Effector memory CD4-positive, alpha-beta T cell (primary cell): Measurements from ENCODE around the gene DDAH1.

ENCODE experiments used
- DNase-seq, 3 donors: peaks; one replicate each; pipeline ENCODE4 v3.0.0-alpha.2; 2020
- H3K27ac ChIP-seq: 2 replicates; pipeline ENCODE4 v1.7.0; 2013; ENCODE audit warnings: mild to moderate bottlenecking, low read length, moderate library complexity; ENCODE audit not compliant: insufficient read depth, poor library complexity, severe bottlenecking
- H3K27me3 ChIP-seq: replicated peaks from 2 replicates; pipeline ENCODE4 v1.7.0; 2013; ENCODE audit warnings: mild to moderate bottlenecking, low read length; ENCODE audit not compliant: insufficient read depth, control insufficient read depth, poor library complexity, severe bottlenecking
- H3K36me3 ChIP-seq: 2 replicates; pipeline ENCODE4 v1.7.0; 2013; ENCODE audit warnings: mild to moderate bottlenecking, low read length, moderate library complexity; ENCODE audit not compliant: control insufficient read depth, insufficient read depth
- H3K4me1 ChIP-seq: 2 replicates; pipeline ENCODE4 v1.7.0; 2013; ENCODE audit warnings: low read length, mild to moderate bottlenecking; ENCODE audit not compliant: control insufficient read depth, insufficient read depth, poor library complexity, severe bottlenecking
- H3K4me3 ChIP-seq: 2 replicates; pipeline ENCODE4 v1.7.0; 2013; ENCODE audit warnings: low read length, low read depth, mild to moderate bottlenecking; ENCODE audit not compliant: insufficient read depth, poor library complexity, severe bottlenecking
- H3K9me3 ChIP-seq: 2 replicates; pipeline ENCODE4 v1.7.0; 2013; ENCODE audit warnings: mild to moderate bottlenecking, low read length, moderate library complexity; ENCODE audit not compliant: control insufficient read depth

The DDAH1 gene

DNA sequence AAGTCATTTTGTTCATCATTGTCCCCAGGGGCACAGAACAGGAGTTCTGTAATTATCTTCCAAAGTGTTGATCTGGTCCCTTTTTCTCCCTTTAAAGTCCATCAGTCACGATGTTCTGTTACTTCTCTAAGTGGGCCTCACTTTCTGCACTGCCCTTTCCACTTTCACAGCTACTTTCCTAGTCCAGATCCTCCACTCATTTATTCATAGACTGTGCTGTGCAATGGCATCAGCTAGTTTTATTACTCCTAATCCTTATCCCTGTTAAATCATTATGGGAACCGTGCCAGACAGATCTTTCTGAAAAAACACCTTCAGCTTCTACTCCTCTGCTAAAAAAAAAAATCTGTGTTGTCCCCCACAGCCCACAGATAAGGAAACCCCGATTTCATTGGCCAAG is 124.5 kb downstream of the DDAH1 start:
- DNase-seq: no peak
- H3K9me3 ChIP-seq: no peaks in the 10 kb centered on the region
- H3K27ac ChIP-seq: no peak overlapping the region
- no peak overlapping the region for H3K4me3 ChIP-seq
- no peaks in the 10 kb centered on the region for H3K27me3 ChIP-seq
- H3K36me3 ChIP-seq: no peaks in the 10 kb centered on the region
- H3K4me1 ChIP-seq: no peaks in the 10 kb centered on the region

DNA sequence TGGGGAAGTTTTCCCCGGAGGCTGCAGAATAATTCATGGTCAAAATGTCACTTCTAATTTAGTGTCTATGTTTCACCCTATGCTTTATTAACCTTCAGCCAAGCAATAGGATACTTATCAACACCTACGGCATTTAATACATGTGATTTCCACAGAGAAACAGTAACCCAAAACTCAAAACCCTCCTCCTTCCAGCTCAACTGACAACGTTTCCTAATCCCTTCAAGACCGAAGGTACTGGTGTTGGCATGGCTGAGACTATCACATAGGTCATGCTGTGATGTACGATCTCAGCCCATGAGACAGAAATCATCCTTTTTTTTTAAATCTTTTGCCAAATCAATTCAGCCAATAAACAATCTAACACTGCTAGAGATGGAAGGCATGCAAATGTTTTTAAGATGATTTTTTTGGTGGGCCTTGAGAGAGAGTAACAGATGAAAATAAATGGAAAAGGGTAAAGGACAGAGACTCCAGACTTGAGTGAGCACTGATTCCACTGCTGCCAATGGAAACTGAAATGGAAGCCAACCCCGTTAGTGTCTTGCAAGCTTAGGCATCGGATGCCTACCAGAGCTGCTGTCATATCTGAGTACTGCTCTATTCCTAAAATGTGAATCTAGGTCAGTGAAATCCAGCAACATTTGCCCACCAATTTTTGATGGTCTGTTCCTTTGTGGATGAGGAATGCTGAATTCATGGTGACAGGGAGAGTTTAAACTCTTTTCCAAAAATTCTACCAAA is 125.1 kb downstream of the DDAH1 start:
- no peak for DNase-seq
- no peak overlapping the region for H3K4me3 ChIP-seq
- no peaks in the 10 kb centered on the region for H3K36me3 ChIP-seq
- H3K9me3 ChIP-seq: no peaks in the 10 kb centered on the region
- no peaks in the 10 kb centered on the region for H3K4me1 ChIP-seq
- no peak overlapping the region for H3K27ac ChIP-seq
- H3K27me3 ChIP-seq: no peaks in the 10 kb centered on the region

DNA sequence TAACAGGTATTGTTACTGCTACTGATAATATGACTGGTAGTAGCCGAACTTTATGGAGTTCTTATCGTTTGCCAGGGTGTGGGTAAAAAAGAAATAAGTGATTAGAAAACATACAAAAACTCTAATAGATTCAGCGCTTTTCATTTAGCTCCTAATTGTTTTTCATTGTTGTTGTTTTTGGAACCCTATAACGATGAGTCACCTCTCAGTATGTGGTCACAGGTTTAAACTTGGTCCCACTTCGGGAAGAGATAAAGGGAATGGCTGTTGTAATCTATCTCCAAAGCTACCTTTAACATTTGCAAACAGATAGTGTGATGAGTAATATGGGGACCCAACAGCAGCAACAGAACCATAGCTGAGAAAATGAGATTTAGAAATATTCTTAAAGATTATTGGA is 125.9 kb downstream of the DDAH1 start:
- no peaks in the 10 kb centered on the region for H3K27me3 ChIP-seq
- no peak overlapping the region for H3K4me3 ChIP-seq
- H3K36me3 ChIP-seq: no peaks in the 10 kb centered on the region
- H3K4me1 ChIP-seq: no peaks in the 10 kb centered on the region
- DNase-seq: no peak
- H3K27ac ChIP-seq: no peak overlapping the region
- no peaks in the 10 kb centered on the region for H3K9me3 ChIP-seq

DNA sequence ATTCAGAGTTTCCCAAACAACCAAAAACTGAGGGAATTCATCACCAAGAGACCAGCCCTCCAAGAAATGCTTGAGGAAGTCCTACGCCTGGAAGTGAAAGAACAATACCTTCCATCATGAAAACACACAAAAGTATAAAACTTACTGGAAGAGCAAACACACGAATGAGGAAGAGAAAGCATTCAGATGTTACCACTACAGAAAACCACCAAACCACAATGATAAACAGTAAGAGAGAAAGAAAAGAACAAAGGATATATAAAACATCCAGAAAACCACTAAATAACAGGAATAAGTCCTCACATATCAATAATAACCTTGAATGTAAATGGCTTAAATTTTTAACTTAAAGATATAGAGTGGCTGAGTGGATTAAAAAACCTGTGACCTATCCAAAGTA is 130.0 kb downstream of the DDAH1 start:
- no peaks in the 10 kb centered on the region for H3K4me1 ChIP-seq

DNA sequence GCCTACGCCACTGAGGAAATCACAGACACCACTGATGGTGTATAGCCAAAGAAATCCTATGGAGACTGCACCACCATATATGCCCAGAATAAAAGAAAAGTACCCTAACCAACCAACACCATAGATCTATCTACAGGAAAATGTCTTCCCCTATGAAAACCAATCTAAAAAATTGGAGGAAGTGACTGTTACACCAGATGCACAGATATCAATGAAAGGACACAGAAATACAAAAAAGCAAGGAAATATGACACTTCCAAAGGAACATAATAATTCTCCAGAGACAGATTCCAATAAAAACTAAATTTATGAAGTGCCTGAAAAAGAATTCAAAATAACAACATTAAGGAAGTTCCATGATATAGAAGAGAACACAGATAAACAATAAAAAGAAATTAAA is 131.8 kb downstream of the DDAH1 start:
- H3K36me3 ChIP-seq: no peaks in the 10 kb centered on the region
- H3K4me3 ChIP-seq: no peak overlapping the region
- H3K4me1 ChIP-seq: no peaks in the 10 kb centered on the region
- H3K27me3 ChIP-seq: no peaks in the 10 kb centered on the region
- no peak for DNase-seq
- H3K9me3 ChIP-seq: no peaks in the 10 kb centered on the region
- H3K27ac ChIP-seq: no peak overlapping the region

More for the DNA sequence above, 130.0 kb downstream of the DDAH1 start:
- no peak overlapping the region for H3K27ac ChIP-seq
- DNase-seq: no peak
- H3K27me3 ChIP-seq: no peaks in the 10 kb centered on the region
- no peak overlapping the region for H3K4me3 ChIP-seq
- H3K36me3 ChIP-seq: no peaks in the 10 kb centered on the region
- no peaks in the 10 kb centered on the region for H3K9me3 ChIP-seq

DNA sequence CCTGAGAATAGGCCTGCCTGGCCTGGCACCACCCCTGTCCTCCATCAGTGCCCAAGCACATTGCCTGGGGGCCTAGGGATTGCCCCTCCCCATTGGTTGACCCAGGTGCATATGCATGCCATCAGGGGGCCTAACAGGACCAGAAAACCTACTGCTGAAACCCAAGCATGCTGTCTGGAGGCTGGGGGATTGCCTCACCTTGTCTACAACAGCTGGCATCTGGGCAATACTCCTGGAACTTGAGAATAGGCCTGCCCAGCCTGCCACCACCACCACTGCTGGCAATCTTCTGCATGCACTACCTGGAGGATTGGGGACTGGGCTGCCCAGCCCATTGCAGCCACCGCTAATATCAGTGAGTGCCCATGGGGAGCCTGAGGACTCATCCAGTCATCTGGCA is 132.4 kb downstream of the DDAH1 start:
- Histone ChIP-seq H3K36me3 (no peaks in the 10 kb centered on the region), H3K4me3 (no peak overlapping the region), H3K9me3 (no peaks in the 10 kb centered on the region), H3K27me3 (no peaks in the 10 kb centered on the region), H3K27ac (no peak overlapping the region), H3K4me1 (no peaks in the 10 kb centered on the region)
- no peak for DNase-seq

DNA sequence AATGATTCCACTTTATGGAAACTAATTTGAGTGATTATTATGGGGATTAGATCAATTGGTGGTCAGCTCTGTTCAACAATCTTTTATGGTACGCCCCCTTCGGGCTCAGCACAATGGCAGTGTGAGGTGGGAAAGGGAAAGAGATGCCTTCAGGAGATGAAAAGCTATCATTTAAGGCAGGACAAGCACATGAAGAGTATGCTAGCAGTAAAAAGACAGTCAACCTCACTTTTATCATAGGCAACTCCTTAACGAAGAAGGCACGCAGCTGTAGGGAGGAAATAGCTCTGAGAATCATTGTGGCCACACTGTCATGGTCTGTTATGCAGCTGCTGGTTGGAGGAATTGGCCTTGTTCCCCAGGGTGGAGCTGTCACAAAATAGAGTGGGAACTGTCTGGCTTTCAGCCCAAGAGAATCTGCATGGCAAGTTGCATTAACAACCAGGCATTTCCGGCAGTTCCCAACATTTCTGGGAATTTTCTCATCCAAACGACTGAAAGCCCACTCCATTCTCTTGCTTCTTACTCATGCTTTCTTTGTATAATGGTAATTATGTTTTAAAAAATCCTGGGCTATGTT is 134.2 kb downstream of the DDAH1 start:
- Histone ChIP-seq H3K4me3 (no peak overlapping the region), H3K27ac (no peak overlapping the region), H3K36me3 (no peaks in the 10 kb centered on the region), H3K27me3 (no peaks in the 10 kb centered on the region), H3K9me3 (no peaks in the 10 kb centered on the region), H3K4me1 (no peaks in the 10 kb centered on the region)
- no peak for DNase-seq

DNA sequence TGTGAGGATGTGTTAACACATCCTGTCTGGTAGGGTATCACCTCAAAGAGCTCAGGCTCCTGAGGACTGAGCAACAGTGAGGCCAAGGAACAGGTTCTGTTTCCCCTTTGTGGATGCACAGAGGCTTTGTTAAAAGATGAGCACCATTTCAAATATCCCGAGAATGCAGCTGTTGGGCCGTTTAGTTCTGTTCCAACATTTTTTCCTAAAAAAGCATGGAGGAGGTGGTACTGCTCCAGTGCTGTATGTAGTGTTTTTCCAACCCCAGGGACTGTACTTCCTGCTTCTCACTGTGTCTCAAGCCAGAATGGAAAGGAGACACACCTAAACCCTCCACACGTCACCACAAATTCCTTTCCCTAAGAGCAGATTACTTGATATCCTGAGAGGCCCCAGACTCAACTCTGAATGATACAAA is 134.7 kb downstream of the DDAH1 start:
- no peaks in the 10 kb centered on the region for H3K4me1 ChIP-seq
- H3K27ac ChIP-seq: no peak overlapping the region
- no peak for DNase-seq
- no peaks in the 10 kb centered on the region for H3K9me3 ChIP-seq
- no peaks in the 10 kb centered on the region for H3K27me3 ChIP-seq
- no peak overlapping the region for H3K4me3 ChIP-seq
- no peaks in the 10 kb centered on the region for H3K36me3 ChIP-seq

DNA sequence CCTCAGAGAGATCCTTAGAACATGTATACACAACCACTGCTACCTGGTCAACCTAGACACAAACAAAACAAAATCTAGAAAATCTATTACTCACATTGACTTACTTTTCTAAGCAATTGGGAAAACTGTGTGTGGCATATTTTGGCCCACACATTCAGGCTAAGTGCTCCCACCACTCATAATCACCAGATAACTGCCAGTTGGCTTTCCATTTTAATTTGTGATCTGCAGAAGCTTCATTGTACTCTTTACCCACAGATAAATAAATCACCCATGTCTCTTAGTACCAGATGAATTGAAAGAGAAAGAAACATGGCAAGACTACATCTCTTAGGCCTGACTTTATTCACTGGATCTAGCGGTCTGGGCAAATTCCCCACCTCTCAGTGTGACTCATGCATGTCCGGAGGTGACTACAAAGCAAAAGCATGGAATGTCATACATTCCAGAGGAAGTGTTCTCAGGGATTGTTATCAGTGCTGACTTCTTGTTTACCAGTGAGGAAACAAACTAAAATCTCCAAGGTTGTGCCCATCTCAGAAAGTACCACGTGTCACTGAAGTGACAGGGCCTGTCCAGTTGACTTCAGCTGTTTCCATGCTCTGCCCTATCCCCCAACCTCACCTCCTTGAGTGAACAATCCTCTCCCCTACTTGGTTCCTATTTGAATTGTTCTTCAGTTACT is 136.1 kb downstream of the DDAH1 start:
- Histone ChIP-seq H3K9me3 (no peaks in the 10 kb centered on the region), H3K27me3 (no peaks in the 10 kb centered on the region), H3K36me3 (no peaks in the 10 kb centered on the region), H3K4me3 (no peak overlapping the region), H3K27ac (no peak overlapping the region), H3K4me1 (no peaks in the 10 kb centered on the region)
- DNase-seq: no peak

DNA sequence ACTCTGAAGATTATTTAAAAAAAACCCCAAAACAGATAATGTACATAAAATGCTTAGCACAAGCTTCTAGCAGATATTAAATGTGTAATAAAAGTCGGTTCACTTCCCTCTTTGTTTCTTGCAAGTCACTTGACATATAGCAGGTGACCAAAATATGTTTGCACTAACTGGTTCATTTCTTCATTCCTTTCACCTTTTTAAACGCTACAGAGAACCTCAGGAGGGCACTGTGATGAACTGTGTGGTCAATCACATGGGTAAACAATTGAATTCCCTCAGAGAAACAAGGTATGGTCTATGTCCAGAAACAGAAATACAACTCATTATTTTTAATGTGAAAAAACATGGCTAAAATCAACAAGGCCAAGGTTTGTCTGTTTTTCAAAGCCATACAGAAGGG is 137.2 kb downstream of the DDAH1 start:
- H3K4me1 ChIP-seq: no peaks in the 10 kb centered on the region
- H3K27me3 ChIP-seq: no peaks in the 10 kb centered on the region
- H3K9me3 ChIP-seq: no peaks in the 10 kb centered on the region
- no peaks in the 10 kb centered on the region for H3K36me3 ChIP-seq
- no peak overlapping the region for H3K27ac ChIP-seq
- DNase-seq: no peak
- H3K4me3 ChIP-seq: no peak overlapping the region
